Loucy (cell line): ENCODE measurements around the gene DLGAP1.

Source experiments
- H2AFZ ChIP-seq: fragments of 200-600 bp; sonication (generic); 2 replicates; pipeline ENCODE4 v1.6.0; 2016; ENCODE audit warnings: antibody characterized with exemption, mild to moderate bottlenecking, low read length, moderate library complexity
- H3F3A ChIP-seq: fragments of 200-600 bp; 2 replicates; pipeline ENCODE4 v1.6.0; 2016; ENCODE audit warnings: antibody characterized with exemption, low read depth, mild to moderate bottlenecking
- H3K27me3 ChIP-seq: fragments of 200-600 bp; sonication (generic); 2 replicates; pipeline ENCODE4 v1.6.1; 2014; ENCODE audit warnings: low read length, mild to moderate bottlenecking; ENCODE audit not compliant: insufficient read depth, poor library complexity, severe bottlenecking
- H3K36me3 ChIP-seq: fragments of 200-600 bp; sonication (generic); 2 replicates; pipeline ENCODE4 v1.6.1; 2016; ENCODE audit warnings: low read length; ENCODE audit not compliant: insufficient read depth
- H3K4me1 ChIP-seq: fragments of 200-600 bp; sonication (generic); 2 replicates; pipeline ENCODE4 v1.5.1; 2014; ENCODE audit warnings: low read length, mild to moderate bottlenecking; ENCODE audit not compliant: insufficient read depth, poor library complexity, severe bottlenecking
- H3K4me2 ChIP-seq: fragments of 200-600 bp; sonication (generic); 2 replicates; pipeline ENCODE4 v1.6.0; 2014; ENCODE audit warnings: antibody characterized with exemption, low read length, low read depth, mild to moderate bottlenecking; ENCODE audit not compliant: poor library complexity, severe bottlenecking
- H3K4me3 ChIP-seq: fragments of 200-600 bp; sonication (generic); 2 replicates; pipeline ENCODE4 v1.5.1; 2014; ENCODE audit warnings: low read length, mild to moderate bottlenecking, mixed read lengths; ENCODE audit not compliant: poor library complexity, severe bottlenecking
- H3K79me2 ChIP-seq: fragments of 200-600 bp; sonication (generic); 2 replicates; pipeline ENCODE4 v1.6.1; 2014; ENCODE audit warnings: low read length; ENCODE audit not compliant: insufficient read depth
- H3K9ac ChIP-seq: fragments of 200-600 bp; sonication (generic); 2 replicates; pipeline ENCODE4 v1.6.0; 2014; ENCODE audit warnings: mild to moderate bottlenecking, low read depth, low read length, moderate library complexity; ENCODE audit not compliant: poor library complexity, severe bottlenecking
- H3K9me2 ChIP-seq: fragments of 200-600 bp; sonication (generic); replicated peaks from 2 replicates; pipeline ENCODE4 v1.6.1; 2016; ENCODE audit warnings: low read depth, low read length, mixed read lengths
- H3K9me3 ChIP-seq: fragments of 200-600 bp; sonication (generic); 2 replicates; pipeline ENCODE4 v1.6.1; 2014; ENCODE audit warnings: mild to moderate bottlenecking, antibody characterized with exemption, low read length, low read depth; ENCODE audit not compliant: insufficient read depth
- H4K20me1 ChIP-seq: fragments of 200-600 bp; sonication (generic); 2 replicates; pipeline ENCODE4 v1.6.0; 2014; ENCODE audit warnings: antibody characterized with exemption, low read length, mild to moderate bottlenecking; ENCODE audit not compliant: insufficient read depth, poor library complexity, severe bottlenecking
- EZH2phosphoT487 ChIP-seq: fragments of 200-600 bp; IDR thresholded peaks from 2 replicates; pipeline ENCODE4 v1.6.1; 2018; ENCODE audit warnings: antibody characterized with exemption, mild to moderate bottlenecking, moderate library complexity, borderline replicate concordance
- TF ChIP-seq, protein P1 (sequence below): fragments of 200-600 bp; sonication (generic); conservative IDR thresholded peaks from 2 replicates; pipeline ENCODE4 v1.5.1; 2014; ENCODE audit warnings: mild to moderate bottlenecking, antibody characterized with exemption, low read length

The DLGAP1 gene

DNA sequence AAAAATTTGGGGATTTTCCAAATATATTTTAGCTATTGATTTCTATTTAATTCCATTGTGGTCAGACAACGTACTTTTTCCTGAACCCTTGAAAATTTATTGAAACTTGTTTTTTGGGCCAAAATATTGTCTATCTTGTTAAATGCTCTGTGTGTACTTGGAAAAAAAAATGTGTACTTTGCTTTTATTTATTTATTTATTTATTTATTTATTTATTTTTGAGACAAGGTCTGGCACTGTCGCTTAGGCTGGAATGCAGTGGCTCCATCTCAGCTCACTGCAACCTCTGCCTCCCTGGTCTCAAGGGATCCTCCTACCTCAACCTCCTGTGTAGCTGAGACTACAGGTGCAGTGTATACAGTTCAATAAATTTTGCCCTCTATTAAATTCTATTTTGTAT, 910.6 kb downstream of the DLGAP1 start:
- Histone ChIP-seq H4K20me1 (no peaks in the 10 kb centered on the region), H3K4me3 (no peak overlapping the region), H3K27me3 (no peaks in the 10 kb centered on the region), H3K4me1 (no peaks in the 10 kb centered on the region), H2AFZ (no peak overlapping the region), H3K9me3 (no peaks in the 10 kb centered on the region), H3K9ac (no peak overlapping the region), H3K9me2 (no peaks in the 10 kb centered on the region), H3F3A (no peaks in the 10 kb centered on the region), H3K36me3 (no peaks in the 10 kb centered on the region), H3K4me2 (no peak overlapping the region), H3K79me2 (no peaks in the 10 kb centered on the region)
- TF ChIP-seq, protein P1, sequence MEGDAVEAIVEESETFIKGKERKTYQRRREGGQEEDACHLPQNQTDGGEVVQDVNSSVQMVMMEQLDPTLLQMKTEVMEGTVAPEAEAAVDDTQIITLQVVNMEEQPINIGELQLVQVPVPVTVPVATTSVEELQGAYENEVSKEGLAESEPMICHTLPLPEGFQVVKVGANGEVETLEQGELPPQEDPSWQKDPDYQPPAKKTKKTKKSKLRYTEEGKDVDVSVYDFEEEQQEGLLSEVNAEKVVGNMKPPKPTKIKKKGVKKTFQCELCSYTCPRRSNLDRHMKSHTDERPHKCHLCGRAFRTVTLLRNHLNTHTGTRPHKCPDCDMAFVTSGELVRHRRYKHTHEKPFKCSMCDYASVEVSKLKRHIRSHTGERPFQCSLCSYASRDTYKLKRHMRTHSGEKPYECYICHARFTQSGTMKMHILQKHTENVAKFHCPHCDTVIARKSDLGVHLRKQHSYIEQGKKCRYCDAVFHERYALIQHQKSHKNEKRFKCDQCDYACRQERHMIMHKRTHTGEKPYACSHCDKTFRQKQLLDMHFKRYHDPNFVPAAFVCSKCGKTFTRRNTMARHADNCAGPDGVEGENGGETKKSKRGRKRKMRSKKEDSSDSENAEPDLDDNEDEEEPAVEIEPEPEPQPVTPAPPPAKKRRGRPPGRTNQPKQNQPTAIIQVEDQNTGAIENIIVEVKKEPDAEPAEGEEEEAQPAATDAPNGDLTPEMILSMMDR = no peak
- no peak for TF ChIP-seq EZH2phosphoT487

DNA sequence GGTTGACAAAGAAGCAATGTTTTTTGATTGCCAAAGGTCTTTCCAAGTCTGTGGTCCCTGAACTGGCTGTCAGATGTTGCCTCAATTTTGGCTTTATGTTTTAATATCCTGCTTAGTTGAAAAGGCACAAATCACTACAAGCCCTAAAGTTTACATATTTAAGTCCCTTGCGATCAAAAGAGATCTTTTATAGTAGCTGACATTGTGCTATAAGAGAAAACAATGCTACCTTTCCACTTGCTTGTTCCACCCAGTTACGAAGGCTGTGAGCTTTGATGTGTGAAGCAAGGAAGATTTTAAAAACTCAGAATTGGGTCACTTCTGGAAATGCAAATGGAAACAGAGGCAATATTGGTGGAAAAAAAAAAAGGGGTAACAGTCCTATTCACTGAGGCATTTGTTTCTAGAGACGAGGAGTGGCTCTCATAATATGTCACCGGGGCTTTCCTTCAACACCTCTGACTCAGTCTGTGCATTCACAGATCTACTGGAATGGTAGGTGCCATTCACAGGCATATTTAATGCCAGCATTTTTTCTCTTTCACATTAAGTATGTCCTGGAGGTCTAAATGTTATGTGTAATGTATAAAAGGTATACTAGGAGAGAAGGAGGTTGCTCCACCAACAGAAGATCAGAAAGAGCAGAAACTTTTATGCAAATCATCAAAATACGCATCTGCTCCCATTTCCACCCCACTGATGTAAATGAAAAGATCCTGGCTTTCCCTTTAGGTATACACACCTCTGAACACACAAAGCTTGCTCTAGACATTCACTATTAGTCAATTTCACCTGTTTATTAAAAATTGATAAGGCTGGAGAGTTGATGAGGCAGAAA, 913.3 kb downstream of the DLGAP1 start:
- H3K9me2 ChIP-seq = no peaks in the 10 kb centered on the region
- no peak for TF ChIP-seq EZH2phosphoT487
- TF ChIP-seq, protein P1 = no peak
- H3K27me3 ChIP-seq = no peaks in the 10 kb centered on the region
- no peak overlapping the region for H2AFZ ChIP-seq
- no peak overlapping the region for H3K9ac ChIP-seq
- H3F3A ChIP-seq = no peaks in the 10 kb centered on the region
- H3K4me1 ChIP-seq = no peaks in the 10 kb centered on the region
- H3K9me3 ChIP-seq = no peaks in the 10 kb centered on the region
- no peaks in the 10 kb centered on the region for H3K36me3 ChIP-seq
- H3K79me2 ChIP-seq = no peaks in the 10 kb centered on the region
- no peak overlapping the region for H3K4me2 ChIP-seq
- no peak overlapping the region for H3K4me3 ChIP-seq
- no peaks in the 10 kb centered on the region for H4K20me1 ChIP-seq

GRCh38 chr18:3540805-3541548, 914.1 kb downstream of the DLGAP1 start:
- Histone ChIP-seq H3K9ac (no peak overlapping the region), H3K9me3 (no peaks in the 10 kb centered on the region), H2AFZ (no peak overlapping the region), H3F3A (no peaks in the 10 kb centered on the region), H3K4me2 (no peak overlapping the region), H4K20me1 (no peaks in the 10 kb centered on the region), H3K9me2 (no peaks in the 10 kb centered on the region), H3K4me1 (no peaks in the 10 kb centered on the region), H3K27me3 (no peaks in the 10 kb centered on the region), H3K4me3 (no peak overlapping the region), H3K36me3 (no peaks in the 10 kb centered on the region), H3K79me2 (no peaks in the 10 kb centered on the region)
- TF ChIP-seq, protein P1 = no peak
- no peak for TF ChIP-seq EZH2phosphoT487
